DOHH2 (cell line): ENCODE results near the gene GPD2.

Experiments used
- H3F3A ChIP-seq: fragments of 200-600 bp; sonication (generic), shearing (Covaris generic); 2 replicates; pipeline ENCODE4 v1.6.0; 2016; ENCODE audit warnings: antibody characterized with exemption, mild to moderate bottlenecking; ENCODE audit not compliant: control insufficient read depth, insufficient read depth
- H3K27ac ChIP-seq: fragments of 200-600 bp; sonication (generic); 2 replicates; pipeline ENCODE4 v1.5.1; 2014; ENCODE audit warnings: low read depth, mild to moderate bottlenecking, low read length, moderate library complexity
- H3K27me3 ChIP-seq: fragments of 200-600 bp; sonication (generic); 2 replicates; pipeline ENCODE4 v1.6.1; 2014; ENCODE audit warnings: mild to moderate bottlenecking, low read length, mixed read lengths; ENCODE audit not compliant: control insufficient read depth
- H3K36me3 ChIP-seq: fragments of 200-600 bp; sonication (generic); 2 replicates; pipeline ENCODE4 v1.6.1; 2014; ENCODE audit warnings: mild to moderate bottlenecking, low read length, moderate library complexity, mixed read lengths; ENCODE audit not compliant: control insufficient read depth
- H3K4me1 ChIP-seq: fragments of 200-600 bp; sonication (generic); 2 replicates; pipeline ENCODE4 v1.6.1; 2014; ENCODE audit warnings: mild to moderate bottlenecking, low read length, mixed read lengths; ENCODE audit not compliant: control insufficient read depth
- H3K4me2 ChIP-seq: fragments of 200-600 bp; sonication (generic); 2 replicates; pipeline ENCODE4 v1.6.0; 2014; ENCODE audit warnings: mild to moderate bottlenecking, low read length, moderate library complexity
- H3K4me3 ChIP-seq: fragments of 200-600 bp; sonication (generic); 2 replicates; pipeline ENCODE4 v1.5.1; 2014; ENCODE audit warnings: mild to moderate bottlenecking, low read length, mixed read lengths
- H3K79me2 ChIP-seq: fragments of 200-600 bp; sonication (generic); 2 replicates; pipeline ENCODE4 v1.6.1; 2014; ENCODE audit warnings: mild to moderate bottlenecking, low read length, mixed read lengths; ENCODE audit not compliant: control insufficient read depth
- H3K9me2 ChIP-seq: fragments of 200-600 bp; sonication (generic); replicated peaks from 2 replicates; pipeline ENCODE4 v1.6.1; 2014; ENCODE audit warnings: mild to moderate bottlenecking, low read length, mixed read lengths; ENCODE audit not compliant: control insufficient read depth
- H3K9me3 ChIP-seq: fragments of 200-600 bp; sonication (generic); 2 replicates; pipeline ENCODE4 v1.6.1; 2014; ENCODE audit warnings: antibody characterized with exemption, low read length, mixed read lengths; ENCODE audit not compliant: control insufficient read depth, insufficient read depth
- H4K20me1 ChIP-seq: fragments of 200-600 bp; sonication (generic); 2 replicates; pipeline ENCODE4 v1.6.0; 2014; ENCODE audit warnings: low read depth, mild to moderate bottlenecking, antibody characterized with exemption, low read length, moderate library complexity; ENCODE audit not compliant: control insufficient read depth, insufficient read depth
- CTCF ChIP-seq: fragments of 200-600 bp; sonication (generic); IDR thresholded peaks from one replicate; pipeline ENCODE4 v1.5.1; 2014; ENCODE audit warnings: antibody characterized with exemption, mild to moderate bottlenecking, low read depth, low read length; ENCODE audit not compliant: poor library complexity, severe bottlenecking
- EZH2phosphoT487 ChIP-seq: fragments of 200-600 bp; sonication (generic); IDR thresholded peaks from 2 replicates; pipeline ENCODE4 v1.6.1; 2017; ENCODE audit warnings: borderline replicate concordance, mild to moderate bottlenecking, antibody characterized with exemption, low read length, moderate library complexity, mixed read lengths

Gene GPD2

GRCh38 chr2:156592809-156593593 is 156.8 kb downstream of the GPD2 start:
- H3K27me3 ChIP-seq, result peaks cover 3% of the 10 kb centered on the region; the same call in 1 of the 2 replicates
- H3K36me3 ChIP-seq, result no peaks in the 10 kb centered on the region
- no peaks in the 10 kb centered on the region for H3F3A ChIP-seq
- H3K4me2 ChIP-seq, result no peak overlapping the region
- H3K79me2 ChIP-seq, result no peaks in the 10 kb centered on the region
- H3K4me3 ChIP-seq, result no peak overlapping the region
- H3K27ac ChIP-seq, result no peak overlapping the region
- no peaks in the 10 kb centered on the region for H4K20me1 ChIP-seq
- H3K4me1 ChIP-seq, result no peaks in the 10 kb centered on the region
- H3K9me3 ChIP-seq, result no peaks in the 10 kb centered on the region
- H3K9me2 ChIP-seq, result no peaks in the 10 kb centered on the region
- TF ChIP-seq EZH2phosphoT487 (no peak), CTCF (no peak)

GRCh38 chr2:156593594-156593921 is 157.4 kb downstream of the GPD2 start:
- Histone ChIP-seq H3F3A (no peaks in the 10 kb centered on the region), H3K27ac (no peak overlapping the region), H3K4me1 (no peaks in the 10 kb centered on the region), H3K27me3 (peaks cover 3% of the 10 kb centered on the region; the same call in 1 of the 2 replicates), H3K36me3 (no peaks in the 10 kb centered on the region), H3K4me3 (no peak overlapping the region), H4K20me1 (no peaks in the 10 kb centered on the region), H3K9me3 (no peaks in the 10 kb centered on the region), H3K9me2 (no peaks in the 10 kb centered on the region), H3K4me2 (no peak overlapping the region), H3K79me2 (no peaks in the 10 kb centered on the region)
- TF ChIP-seq EZH2phosphoT487, result no peak
- no peak for TF ChIP-seq CTCF

GRCh38 chr2:156598563-156598962 is 162.4 kb downstream of the GPD2 start:
- no peaks in the 10 kb centered on the region for H3K4me1 ChIP-seq
- H3K27me3 ChIP-seq, result peaks cover 9% of the 10 kb centered on the region
- H3K36me3 ChIP-seq, result no peaks in the 10 kb centered on the region
- no peaks in the 10 kb centered on the region; the same call in 1 of the 2 replicates for H3K9me2 ChIP-seq
- no peak overlapping the region for H3K27ac ChIP-seq
- H3F3A ChIP-seq, result no peaks in the 10 kb centered on the region
- H4K20me1 ChIP-seq, result no peaks in the 10 kb centered on the region
- H3K79me2 ChIP-seq, result no peaks in the 10 kb centered on the region
- H3K9me3 ChIP-seq, result no peaks in the 10 kb centered on the region
- H3K4me3 ChIP-seq, result no peak overlapping the region
- H3K4me2 ChIP-seq, result no peak overlapping the region
- TF ChIP-seq CTCF (no peak), EZH2phosphoT487 (no peak)
